Measurements from ENCODE around the gene CTDP1.

The CTDP1 gene

DNA sequence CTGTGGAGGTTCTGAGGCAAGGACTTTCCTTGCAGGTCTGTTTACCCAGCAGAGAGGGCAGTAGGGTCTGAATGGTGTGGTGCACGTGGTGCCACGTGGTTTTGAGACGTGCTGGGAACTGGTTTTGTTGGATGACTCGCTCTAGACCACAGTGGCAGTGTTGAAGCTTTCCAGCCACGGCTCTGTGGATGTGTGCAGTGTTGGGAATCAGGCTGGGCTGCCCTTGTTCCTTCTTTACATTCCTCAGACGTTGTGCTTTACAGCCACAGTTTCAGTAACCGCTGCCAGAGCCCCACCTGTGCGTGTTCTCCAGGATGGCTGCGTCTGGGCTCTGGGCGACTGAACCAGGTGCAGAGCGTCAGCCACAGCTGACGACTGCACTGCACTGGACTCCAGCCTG, 8.2 kb downstream of the CTDP1 start:
- H3K4me3 ChIP-seq (ENCODE audit: low read depth, low read length, poor library complexity, severe bottlenecking): no peak overlapping the region
- H3K79me2 ChIP-seq (ENCODE audit: insufficient read depth, low read length): peaks cover 36% of the 10 kb centered on the region
- TF ChIP-seq, protein P1, sequence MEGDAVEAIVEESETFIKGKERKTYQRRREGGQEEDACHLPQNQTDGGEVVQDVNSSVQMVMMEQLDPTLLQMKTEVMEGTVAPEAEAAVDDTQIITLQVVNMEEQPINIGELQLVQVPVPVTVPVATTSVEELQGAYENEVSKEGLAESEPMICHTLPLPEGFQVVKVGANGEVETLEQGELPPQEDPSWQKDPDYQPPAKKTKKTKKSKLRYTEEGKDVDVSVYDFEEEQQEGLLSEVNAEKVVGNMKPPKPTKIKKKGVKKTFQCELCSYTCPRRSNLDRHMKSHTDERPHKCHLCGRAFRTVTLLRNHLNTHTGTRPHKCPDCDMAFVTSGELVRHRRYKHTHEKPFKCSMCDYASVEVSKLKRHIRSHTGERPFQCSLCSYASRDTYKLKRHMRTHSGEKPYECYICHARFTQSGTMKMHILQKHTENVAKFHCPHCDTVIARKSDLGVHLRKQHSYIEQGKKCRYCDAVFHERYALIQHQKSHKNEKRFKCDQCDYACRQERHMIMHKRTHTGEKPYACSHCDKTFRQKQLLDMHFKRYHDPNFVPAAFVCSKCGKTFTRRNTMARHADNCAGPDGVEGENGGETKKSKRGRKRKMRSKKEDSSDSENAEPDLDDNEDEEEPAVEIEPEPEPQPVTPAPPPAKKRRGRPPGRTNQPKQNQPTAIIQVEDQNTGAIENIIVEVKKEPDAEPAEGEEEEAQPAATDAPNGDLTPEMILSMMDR (IDR thresholded peaks at IDR 0.05; ENCODE audit: low read length): no peak
- TF ChIP-seq EZH2 (IDR thresholded peaks at IDR 0.05; ENCODE audit: borderline replicate concordance, low read length): no peak
- H3K4me2 ChIP-seq (ENCODE audit: low read length): no peak overlapping the region
- peaks cover 28% of the 10 kb centered on the region for H3K4me1 ChIP-seq (ENCODE audit: insufficient read depth, low read length, severe bottlenecking)
- no peaks in the 10 kb centered on the region for H3K9me2 ChIP-seq (ENCODE audit: low read depth, low read length)
- no peak overlapping the region for H3K9ac ChIP-seq (ENCODE audit: low read length)
- H3K27ac ChIP-seq (ENCODE audit: low read depth, low read length, poor library complexity, severe bottlenecking): no peak overlapping the region
- H3K9me3 ChIP-seq (ENCODE audit: low read length): no peaks in the 10 kb centered on the region
- H3F3A ChIP-seq (ENCODE audit: insufficient read depth, low read length): no peaks in the 10 kb centered on the region
- H3K36me3 ChIP-seq (ENCODE audit: insufficient read depth, low read length): no peaks in the 10 kb centered on the region
- no peaks in the 10 kb centered on the region for H4K20me1 ChIP-seq (ENCODE audit: insufficient read depth, low read length)
- no peak overlapping the region for H2AFZ ChIP-seq (ENCODE audit: low read length)
- no peaks in the 10 kb centered on the region for H3K27me3 ChIP-seq (ENCODE audit: insufficient read depth, low read length)

DNA sequence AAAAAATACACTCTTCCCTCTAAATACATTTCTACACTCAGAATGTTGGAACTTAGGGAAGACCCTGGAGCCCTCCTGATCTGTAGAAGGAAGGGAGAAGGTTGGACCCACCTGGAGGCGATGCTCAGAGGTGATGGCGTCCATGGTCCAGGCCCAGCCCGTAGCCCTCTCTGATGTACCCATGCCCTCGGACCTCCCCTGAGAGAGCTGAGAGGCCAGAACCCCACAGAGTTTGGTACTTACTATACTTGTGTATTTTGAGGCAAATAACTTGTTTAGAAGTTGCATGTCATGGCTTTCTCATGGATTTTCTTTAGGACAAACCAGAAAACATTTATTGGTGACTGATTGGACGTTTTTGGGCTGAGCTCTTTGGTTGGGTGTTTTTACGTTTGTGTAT, 10.5 kb downstream of the CTDP1 start:
- no peak overlapping the region for H3K4me2 ChIP-seq (ENCODE audit: low read length)
- no peaks in the 10 kb centered on the region for H3K27me3 ChIP-seq (ENCODE audit: insufficient read depth, low read length)
- H3K27ac ChIP-seq (ENCODE audit: low read depth, low read length, poor library complexity, severe bottlenecking): no peak overlapping the region
- no peaks in the 10 kb centered on the region for H4K20me1 ChIP-seq (ENCODE audit: insufficient read depth, low read length)
- no peak overlapping the region for H3K4me3 ChIP-seq (ENCODE audit: low read depth, low read length, poor library complexity, severe bottlenecking)
- H3K4me1 ChIP-seq (ENCODE audit: insufficient read depth, low read length, severe bottlenecking): peaks cover 5% of the 10 kb centered on the region
- TF ChIP-seq EZH2 (IDR thresholded peaks at IDR 0.05; ENCODE audit: borderline replicate concordance, low read length): no peak
- TF ChIP-seq, protein P1 (IDR thresholded peaks at IDR 0.05; ENCODE audit: low read length): no peak
- no peaks in the 10 kb centered on the region for H3F3A ChIP-seq (ENCODE audit: insufficient read depth, low read length)
- no peaks in the 10 kb centered on the region for H3K9me2 ChIP-seq (ENCODE audit: low read depth, low read length)
- H2AFZ ChIP-seq (ENCODE audit: low read length): no peak overlapping the region
- H3K36me3 ChIP-seq (ENCODE audit: insufficient read depth, low read length): no peaks in the 10 kb centered on the region
- no peaks in the 10 kb centered on the region for H3K9me3 ChIP-seq (ENCODE audit: low read length)
- H3K9ac ChIP-seq (ENCODE audit: low read length): no peak overlapping the region
- H3K79me2 ChIP-seq (ENCODE audit: insufficient read depth, low read length): peaks cover 21% of the 10 kb centered on the region

DNA sequence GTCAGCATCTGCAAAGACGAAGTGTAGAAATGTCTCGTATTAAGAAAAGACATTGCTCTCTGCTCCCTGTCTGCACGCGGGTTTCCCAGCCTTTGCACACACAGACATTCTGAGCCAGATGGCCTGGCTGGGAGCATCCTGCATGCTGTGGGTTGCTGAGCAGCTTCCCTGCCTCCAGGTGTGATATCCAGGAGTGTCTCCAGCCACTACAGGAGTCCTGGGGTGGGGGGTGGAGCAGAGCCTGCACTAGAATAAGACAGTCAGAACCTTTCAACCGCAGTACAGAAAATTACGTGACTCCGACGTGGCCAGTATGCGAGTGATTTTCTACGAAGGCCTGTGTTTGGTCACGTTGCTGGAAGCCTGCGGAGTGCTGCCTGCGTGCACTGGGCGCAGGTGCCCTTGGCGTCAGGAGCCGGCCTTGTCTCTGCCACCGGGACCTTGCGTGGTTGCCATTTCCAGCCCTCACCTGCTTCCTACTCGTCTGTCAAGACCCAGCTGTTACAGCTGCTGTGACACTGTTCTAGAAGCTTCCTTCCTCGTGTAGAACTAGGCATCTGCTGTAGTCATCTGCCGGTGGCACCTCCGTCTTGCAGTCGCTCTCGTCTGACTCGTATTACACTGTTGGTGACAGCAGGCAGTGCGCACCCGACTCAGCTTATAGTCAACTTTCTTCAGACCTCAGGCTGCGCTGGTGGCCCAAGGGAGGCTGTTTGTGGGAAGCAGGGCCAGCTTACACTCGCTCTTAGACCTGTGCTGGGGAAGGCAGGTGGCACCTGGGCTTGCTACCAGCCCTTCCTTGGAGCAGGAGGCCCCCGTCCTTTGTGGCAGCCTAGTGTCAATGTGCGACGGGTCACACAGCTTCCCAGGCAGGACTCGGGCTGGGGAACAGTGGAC, 11.2 kb downstream of the CTDP1 start:
- no peak for TF ChIP-seq EZH2 (IDR thresholded peaks at IDR 0.05; ENCODE audit: borderline replicate concordance, low read length)
- TF ChIP-seq, protein P1 (IDR thresholded peaks at IDR 0.05; ENCODE audit: low read length): no peak
- no peak overlapping the region for H3K4me2 ChIP-seq (ENCODE audit: low read length)
- H3K79me2 ChIP-seq (ENCODE audit: insufficient read depth, low read length): peaks cover 13% of the 10 kb centered on the region
- no peaks in the 10 kb centered on the region for H3K27me3 ChIP-seq (ENCODE audit: insufficient read depth, low read length)
- no peak overlapping the region for H3K9ac ChIP-seq (ENCODE audit: low read length)
- H3K9me2 ChIP-seq (ENCODE audit: low read depth, low read length): no peaks in the 10 kb centered on the region
- H3K4me3 ChIP-seq (ENCODE audit: low read depth, low read length, poor library complexity, severe bottlenecking): no peak overlapping the region
- H4K20me1 ChIP-seq (ENCODE audit: insufficient read depth, low read length): no peaks in the 10 kb centered on the region
- H3K27ac ChIP-seq (ENCODE audit: low read depth, low read length, poor library complexity, severe bottlenecking): no peak overlapping the region
- H2AFZ ChIP-seq (ENCODE audit: low read length): no peak overlapping the region
- H3K9me3 ChIP-seq (ENCODE audit: low read length): no peaks in the 10 kb centered on the region
- no peaks in the 10 kb centered on the region for H3F3A ChIP-seq (ENCODE audit: insufficient read depth, low read length)
- H3K4me1 ChIP-seq (ENCODE audit: insufficient read depth, low read length, severe bottlenecking): no peaks in the 10 kb centered on the region
- peaks cover 6% of the 10 kb centered on the region for H3K36me3 ChIP-seq (ENCODE audit: insufficient read depth, low read length)

Data from OCI-LY1 (cell line).